ENCODE data around the gene MAPK8. TPM values are rescaled to one million over a fixed set of nuclear protein-coding genes. Genes with fewer than 3 reads are reported as not detected.

Gene MAPK8
- total and polyA plus RNA-seq, 9 of the 15 experiments (the other 6 are each of a cell fraction or from before 2014, with no cell fraction given) = 6.4 to 159 (median 71.0) TPM

DNA sequence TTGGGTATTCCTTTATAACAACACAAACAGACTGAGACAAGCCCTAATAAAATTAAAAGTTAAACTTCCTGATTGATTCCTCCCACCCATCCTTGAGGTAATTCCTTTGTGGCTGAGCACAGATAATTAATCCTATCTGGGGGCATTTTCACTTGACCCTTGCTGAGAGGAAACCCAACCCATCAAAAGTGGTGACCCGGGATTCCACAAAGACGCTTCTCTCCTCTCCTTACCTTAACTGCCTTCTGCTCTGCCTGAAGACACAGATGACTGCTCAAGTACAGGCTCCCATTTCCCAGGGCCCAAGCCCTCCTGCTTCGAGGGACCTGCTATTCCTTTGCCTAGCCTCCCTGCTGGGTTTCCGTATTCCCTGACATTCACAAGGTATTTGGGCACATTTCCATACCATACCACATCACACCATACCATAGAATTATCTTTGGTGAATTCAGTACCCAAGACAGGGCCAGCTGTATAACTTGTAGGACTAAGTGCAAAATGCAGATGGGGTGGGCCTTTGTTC lies 9.8 kb upstream of the MAPK8 start (continued):
- TF ChIP-seq, protein P1, sequence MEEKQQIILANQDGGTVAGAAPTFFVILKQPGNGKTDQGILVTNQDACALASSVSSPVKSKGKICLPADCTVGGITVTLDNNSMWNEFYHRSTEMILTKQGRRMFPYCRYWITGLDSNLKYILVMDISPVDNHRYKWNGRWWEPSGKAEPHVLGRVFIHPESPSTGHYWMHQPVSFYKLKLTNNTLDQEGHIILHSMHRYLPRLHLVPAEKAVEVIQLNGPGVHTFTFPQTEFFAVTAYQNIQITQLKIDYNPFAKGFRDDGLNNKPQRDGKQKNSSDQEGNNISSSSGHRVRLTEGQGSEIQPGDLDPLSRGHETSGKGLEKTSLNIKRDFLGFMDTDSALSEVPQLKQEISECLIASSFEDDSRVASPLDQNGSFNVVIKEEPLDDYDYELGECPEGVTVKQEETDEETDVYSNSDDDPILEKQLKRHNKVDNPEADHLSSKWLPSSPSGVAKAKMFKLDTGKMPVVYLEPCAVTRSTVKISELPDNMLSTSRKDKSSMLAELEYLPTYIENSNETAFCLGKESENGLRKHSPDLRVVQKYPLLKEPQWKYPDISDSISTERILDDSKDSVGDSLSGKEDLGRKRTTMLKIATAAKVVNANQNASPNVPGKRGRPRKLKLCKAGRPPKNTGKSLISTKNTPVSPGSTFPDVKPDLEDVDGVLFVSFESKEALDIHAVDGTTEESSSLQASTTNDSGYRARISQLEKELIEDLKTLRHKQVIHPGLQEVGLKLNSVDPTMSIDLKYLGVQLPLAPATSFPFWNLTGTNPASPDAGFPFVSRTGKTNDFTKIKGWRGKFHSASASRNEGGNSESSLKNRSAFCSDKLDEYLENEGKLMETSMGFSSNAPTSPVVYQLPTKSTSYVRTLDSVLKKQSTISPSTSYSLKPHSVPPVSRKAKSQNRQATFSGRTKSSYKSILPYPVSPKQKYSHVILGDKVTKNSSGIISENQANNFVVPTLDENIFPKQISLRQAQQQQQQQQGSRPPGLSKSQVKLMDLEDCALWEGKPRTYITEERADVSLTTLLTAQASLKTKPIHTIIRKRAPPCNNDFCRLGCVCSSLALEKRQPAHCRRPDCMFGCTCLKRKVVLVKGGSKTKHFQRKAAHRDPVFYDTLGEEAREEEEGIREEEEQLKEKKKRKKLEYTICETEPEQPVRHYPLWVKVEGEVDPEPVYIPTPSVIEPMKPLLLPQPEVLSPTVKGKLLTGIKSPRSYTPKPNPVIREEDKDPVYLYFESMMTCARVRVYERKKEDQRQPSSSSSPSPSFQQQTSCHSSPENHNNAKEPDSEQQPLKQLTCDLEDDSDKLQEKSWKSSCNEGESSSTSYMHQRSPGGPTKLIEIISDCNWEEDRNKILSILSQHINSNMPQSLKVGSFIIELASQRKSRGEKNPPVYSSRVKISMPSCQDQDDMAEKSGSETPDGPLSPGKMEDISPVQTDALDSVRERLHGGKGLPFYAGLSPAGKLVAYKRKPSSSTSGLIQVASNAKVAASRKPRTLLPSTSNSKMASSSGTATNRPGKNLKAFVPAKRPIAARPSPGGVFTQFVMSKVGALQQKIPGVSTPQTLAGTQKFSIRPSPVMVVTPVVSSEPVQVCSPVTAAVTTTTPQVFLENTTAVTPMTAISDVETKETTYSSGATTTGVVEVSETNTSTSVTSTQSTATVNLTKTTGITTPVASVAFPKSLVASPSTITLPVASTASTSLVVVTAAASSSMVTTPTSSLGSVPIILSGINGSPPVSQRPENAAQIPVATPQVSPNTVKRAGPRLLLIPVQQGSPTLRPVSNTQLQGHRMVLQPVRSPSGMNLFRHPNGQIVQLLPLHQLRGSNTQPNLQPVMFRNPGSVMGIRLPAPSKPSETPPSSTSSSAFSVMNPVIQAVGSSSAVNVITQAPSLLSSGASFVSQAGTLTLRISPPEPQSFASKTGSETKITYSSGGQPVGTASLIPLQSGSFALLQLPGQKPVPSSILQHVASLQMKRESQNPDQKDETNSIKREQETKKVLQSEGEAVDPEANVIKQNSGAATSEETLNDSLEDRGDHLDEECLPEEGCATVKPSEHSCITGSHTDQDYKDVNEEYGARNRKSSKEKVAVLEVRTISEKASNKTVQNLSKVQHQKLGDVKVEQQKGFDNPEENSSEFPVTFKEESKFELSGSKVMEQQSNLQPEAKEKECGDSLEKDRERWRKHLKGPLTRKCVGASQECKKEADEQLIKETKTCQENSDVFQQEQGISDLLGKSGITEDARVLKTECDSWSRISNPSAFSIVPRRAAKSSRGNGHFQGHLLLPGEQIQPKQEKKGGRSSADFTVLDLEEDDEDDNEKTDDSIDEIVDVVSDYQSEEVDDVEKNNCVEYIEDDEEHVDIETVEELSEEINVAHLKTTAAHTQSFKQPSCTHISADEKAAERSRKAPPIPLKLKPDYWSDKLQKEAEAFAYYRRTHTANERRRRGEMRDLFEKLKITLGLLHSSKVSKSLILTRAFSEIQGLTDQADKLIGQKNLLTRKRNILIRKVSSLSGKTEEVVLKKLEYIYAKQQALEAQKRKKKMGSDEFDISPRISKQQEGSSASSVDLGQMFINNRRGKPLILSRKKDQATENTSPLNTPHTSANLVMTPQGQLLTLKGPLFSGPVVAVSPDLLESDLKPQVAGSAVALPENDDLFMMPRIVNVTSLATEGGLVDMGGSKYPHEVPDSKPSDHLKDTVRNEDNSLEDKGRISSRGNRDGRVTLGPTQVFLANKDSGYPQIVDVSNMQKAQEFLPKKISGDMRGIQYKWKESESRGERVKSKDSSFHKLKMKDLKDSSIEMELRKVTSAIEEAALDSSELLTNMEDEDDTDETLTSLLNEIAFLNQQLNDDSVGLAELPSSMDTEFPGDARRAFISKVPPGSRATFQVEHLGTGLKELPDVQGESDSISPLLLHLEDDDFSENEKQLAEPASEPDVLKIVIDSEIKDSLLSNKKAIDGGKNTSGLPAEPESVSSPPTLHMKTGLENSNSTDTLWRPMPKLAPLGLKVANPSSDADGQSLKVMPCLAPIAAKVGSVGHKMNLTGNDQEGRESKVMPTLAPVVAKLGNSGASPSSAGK (IDR thresholded peaks at IDR 0.05) = no peak

All from K562 (cell line).